GM21576 (cell line): Measurements from ENCODE around the gene VTCN1.
"Not testable (repeated sequence)": the region's sequence is repeated elsewhere in the genome, so short reads cannot be mapped to it uniquely, and the experiment has no call there.

Source experiments
- ATAC-seq: cut with Tn5 transposase; IDR thresholded peaks from one replicate; pipeline ENCODE4 v1.9.1; 2021; ENCODE audit warnings: mild to moderate bottlenecking, moderate library complexity; ENCODE audit not compliant: unreplicated experiment

VTCN1 gene

DNA sequence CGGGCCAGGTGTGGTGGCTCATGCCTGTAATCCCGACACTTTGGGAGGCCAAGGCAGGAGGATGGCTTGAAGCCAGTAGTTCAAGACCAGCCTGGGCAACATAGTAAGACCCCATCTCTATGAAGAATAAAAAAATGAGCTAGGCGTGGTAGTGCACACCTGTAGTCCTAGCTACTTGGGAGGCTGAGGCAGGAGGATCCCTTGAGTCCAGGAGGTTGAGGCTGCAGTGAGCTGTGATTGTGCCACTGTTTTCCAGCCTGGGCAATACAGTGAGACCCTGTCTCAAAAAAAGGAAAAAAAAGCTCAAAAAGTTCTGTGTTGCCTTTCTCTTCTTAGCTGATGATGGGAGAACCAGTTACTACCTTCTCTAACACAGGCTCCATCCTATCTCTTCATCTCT is 108.9 kb downstream of the VTCN1 start:
- ATAC-seq: not testable (repeated sequence)

GRCh38 chr1:117101334-117101733 is 109.4 kb downstream of the VTCN1 start:
- no peak for ATAC-seq

DNA sequence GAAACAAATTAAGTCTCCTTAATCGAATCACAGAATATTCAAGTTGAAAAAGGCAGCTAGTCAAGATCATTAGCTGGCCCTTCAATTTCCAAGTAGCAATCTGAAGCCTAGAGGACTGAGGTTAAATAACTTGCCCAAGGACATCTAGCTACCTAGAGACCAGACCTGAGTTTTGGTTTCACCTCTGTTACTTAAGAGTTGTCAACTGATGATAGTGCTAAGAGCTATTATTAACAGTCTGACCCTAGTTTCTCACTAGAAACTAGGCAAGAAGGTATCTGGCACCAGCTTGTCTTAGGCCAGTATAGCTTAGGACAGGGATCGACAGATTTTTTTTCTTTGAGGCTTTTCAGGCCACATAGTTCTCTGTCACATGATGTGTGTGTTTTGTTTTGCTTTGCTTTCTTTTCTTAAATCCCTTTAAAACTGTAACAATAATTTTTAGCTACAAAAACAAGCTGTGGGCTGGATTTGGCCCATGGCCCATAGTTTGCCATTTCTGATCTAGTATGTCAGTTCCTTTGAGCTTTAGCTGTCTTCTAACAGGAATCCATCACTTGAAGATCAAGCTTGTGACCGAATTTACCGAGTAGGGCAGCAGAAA is 112.3 kb downstream of the VTCN1 start:
- no peak for ATAC-seq

- no peak for ATAC-seq
Observed at GRCh38 chr1:117097443-117097842, 113.3 kb downstream of the VTCN1 start.

GRCh38 chr1:117096951-117097408 is 113.7 kb downstream of the VTCN1 start:
- no peak for ATAC-seq

GRCh38 chr1:117094841-117095604 is 115.7 kb downstream of the VTCN1 start:
- no peak for ATAC-seq

DNA sequence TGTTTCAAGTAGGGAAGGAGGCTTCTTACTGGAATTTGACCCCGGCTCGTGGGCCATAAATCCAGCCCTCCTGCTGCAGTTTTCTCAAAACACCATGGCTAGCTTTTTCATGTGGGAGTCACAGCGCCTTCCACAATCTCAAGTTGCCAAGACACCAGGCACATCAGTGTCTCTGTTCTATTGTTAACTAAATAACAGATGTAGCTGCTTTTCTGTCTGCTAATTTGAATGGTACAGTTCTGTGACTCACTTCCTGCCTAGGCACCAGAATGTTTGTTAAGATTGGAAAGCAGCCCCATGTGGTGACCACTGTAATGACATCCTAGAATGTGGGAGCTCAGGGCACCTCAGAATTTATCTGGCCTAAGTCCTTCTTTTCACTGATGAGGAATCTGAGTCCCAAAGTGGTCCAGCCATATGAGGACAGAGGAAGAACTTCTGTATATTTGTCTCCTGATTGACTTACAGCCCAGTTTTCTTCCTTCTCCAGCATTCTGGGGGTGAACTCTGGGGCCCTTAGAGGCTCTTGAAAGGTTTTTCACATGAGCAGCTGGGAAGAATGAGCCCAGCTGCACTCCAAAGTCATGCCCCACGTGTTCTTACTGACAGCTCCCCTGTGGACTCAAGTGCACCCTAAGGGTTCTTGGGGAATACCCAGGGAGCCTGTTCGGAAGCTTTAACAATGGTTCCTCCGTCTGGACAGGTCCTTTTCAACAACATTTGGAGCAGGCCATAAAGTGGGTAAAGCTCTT is 116.7 kb downstream of the VTCN1 start:
- ATAC-seq: peak; percentile 78
